HG03280 (cell line): Measurements from ENCODE around the gene RCBTB2.

Experiments
- ATAC-seq: cut with Tn5 transposase; IDR thresholded peaks from one replicate; pipeline ENCODE4 v1.9.1; 2021; ENCODE audit warnings: mild to moderate bottlenecking, moderate library complexity; ENCODE audit not compliant: unreplicated experiment

Gene RCBTB2

DNA sequence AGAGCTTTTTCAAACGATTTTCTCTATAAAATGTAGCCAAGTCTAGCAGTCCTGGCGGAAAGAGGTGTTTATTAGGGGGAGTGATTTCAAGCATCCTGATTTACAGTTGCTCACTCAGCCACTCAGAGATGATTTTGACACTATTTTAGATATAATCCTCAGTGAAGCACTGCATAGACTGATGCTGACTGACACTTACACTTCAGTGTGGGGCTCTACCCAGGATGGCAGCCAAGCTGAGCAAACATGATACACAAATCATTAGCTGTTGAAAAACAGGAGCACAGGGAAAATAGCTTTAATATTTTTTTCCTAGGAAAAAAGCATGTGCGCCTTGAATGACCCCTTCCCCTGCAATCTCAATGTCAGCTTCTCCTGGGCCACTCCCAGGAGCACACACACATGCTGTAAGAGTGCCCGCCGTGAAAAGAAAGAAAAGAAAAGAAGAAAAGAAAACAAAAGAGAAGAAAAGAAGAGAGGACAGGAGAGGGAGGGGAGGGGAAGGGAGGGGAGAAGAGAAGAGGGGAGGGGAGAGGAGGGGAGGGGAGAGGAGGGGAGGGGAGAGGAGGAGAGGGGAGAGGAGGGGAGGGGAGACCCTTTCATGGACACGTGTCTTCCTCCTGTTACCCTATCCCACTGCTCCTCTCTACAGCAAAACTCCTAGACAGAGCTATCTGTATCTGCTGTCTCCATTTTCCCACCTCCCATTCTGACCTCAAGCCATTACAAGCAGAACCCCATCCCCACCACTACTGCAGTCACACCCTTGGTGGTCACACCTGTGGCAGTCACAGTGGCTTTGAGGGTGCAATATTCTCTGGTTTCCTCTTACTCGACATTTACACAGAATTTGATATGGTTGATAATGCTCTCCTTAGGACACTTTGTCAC is 36.4 kb downstream of the RCBTB2 start:
- no peak for ATAC-seq

GRCh38 chr13:48494874-48495273 is 38.0 kb downstream of the RCBTB2 start:
- no peak for ATAC-seq

- ATAC-seq, result no peak
Measured at GRCh38 chr13:48493851-48494250, 39.0 kb downstream of the RCBTB2 start.

GRCh38 chr13:48493066-48493765 is 39.7 kb downstream of the RCBTB2 start:
- no peak for ATAC-seq

- peak; percentile 84 for ATAC-seq
Measured at GRCh38 chr13:48492470-48493065, 40.3 kb downstream of the RCBTB2 start.

GRCh38 chr13:48492096-48492440 is 40.8 kb downstream of the RCBTB2 start:
- peak; percentile 42 for ATAC-seq

GRCh38 chr13:48491423-48492095 is 41.3 kb downstream of the RCBTB2 start:
- no peak for ATAC-seq

GRCh38 chr13:48490241-48490640 is 42.6 kb downstream of the RCBTB2 start:
- ATAC-seq, result no peak

DNA sequence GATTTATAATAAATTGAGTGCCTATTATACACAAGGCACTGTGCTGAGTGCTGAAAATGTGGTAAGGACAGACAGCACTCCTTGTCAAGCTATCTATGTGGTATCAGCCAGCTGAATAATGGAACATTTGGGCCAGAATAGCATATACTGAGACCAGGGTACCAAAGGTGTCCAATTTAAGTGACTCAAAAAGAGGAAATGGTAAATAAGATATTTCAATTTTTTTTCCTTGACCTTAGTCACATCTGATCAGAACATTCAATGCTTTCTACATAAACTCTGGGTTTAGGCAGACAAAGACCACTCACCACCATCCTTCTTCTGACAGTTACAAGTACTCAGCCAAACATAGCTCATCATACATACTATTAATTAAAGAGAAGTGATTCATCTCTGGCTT is 43.2 kb downstream of the RCBTB2 start:
- no peak for ATAC-seq

DNA sequence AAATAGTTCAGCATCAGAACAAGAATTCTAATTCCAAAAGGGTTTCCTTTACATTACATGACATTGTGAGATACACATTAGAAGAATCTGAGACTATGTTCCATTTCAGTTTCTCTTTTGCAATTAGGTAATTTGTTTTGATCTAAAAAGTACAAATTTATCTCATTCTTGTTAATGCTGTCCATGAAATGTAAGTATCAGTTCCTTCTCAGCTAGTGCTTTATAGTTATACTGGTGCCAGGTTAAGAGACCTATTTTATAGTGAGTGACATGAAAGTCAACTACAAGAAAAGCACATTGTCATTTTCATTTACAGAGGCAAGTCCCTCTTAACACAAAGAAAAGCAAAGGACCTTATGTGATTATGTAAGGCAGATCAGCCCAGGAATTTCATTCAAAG is 43.9 kb downstream of the RCBTB2 start:
- ATAC-seq, result no peak

- no peak for ATAC-seq
Measured at GRCh38 chr13:48487968-48488367, 44.9 kb downstream of the RCBTB2 start.

GRCh38 chr13:48486836-48487235 is 46.0 kb downstream of the RCBTB2 start:
- ATAC-seq, result no peak

DNA sequence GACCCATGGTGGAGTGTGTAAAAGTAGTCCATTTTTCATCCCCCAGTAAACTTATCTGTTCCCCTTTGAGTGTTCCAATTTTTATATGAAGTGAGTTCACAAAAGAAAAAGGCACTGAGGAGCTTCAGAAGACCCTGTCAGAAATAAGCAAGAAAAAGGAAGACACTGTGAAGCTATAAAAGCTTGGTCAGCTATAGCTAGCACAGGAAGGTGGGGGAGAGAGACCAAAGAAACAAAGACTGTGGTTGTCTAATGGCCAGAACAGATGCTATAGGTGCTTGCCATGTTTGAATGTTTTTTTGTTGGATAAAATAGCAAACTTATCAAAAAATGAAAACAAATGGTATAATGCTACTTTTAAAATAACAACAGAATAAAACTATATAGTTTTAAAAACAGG is 46.5 kb downstream of the RCBTB2 start:
- ATAC-seq, result no peak

DNA sequence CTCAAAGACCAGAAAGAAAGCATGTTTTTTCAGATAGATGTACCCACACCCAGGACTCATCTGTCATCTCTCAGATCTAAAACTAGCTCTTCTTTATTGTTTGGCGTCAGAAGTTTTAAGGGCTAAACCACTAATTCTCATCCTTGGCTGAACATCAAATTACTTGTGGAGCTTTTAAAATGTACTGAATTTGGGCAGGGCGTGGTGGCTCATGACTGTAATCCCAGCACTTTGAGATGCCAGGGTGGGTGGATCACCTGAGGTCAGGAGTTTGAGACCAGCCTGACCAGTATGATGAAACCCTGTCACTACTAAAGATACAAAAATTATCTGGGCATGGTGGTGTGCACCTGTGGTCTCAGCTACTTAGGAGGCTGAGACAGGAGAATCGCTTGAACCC is 47.4 kb downstream of the RCBTB2 start:
- ATAC-seq, result no peak

GRCh38 chr13:48483575-48483974 is 49.3 kb downstream of the RCBTB2 start:
- ATAC-seq, result no peak

GRCh38 chr13:48478391-48478790 is 54.5 kb downstream of the RCBTB2 start:
- no peak for ATAC-seq

GRCh38 chr13:48477191-48477855 is 55.6 kb downstream of the RCBTB2 start:
- no peak for ATAC-seq

DNA sequence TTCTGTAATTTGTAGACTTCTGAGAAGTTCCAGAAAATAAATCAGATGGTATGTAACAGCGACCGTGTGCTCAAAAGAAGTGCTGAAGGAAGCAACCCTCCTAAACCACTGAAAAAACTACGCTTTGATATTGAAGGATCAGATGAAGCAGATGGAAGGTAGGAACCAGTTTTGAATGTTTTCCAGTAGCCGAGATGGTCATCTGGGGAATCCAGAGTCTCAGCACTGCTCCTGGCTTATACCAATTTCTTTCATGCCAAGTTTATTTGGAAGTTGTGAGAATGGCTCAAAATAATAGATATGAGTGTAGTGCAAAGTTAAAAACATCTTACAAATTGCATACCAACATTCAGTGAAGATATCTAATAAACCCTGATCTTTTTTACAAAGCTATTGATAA is 56.2 kb downstream of the RCBTB2 start:
- ATAC-seq, result no peak

- no peak for ATAC-seq
Measured at GRCh38 chr13:48476215-48476614, 56.7 kb downstream of the RCBTB2 start.

GRCh38 chr13:48475230-48475629 is 57.6 kb downstream of the RCBTB2 start:
- no peak for ATAC-seq
